Kidney (tissue), 14 donors: Measurements from ENCODE around the gene FLG2. TPM values are rescaled to one million over a fixed set of nuclear protein-coding genes. Genes with fewer than 3 reads are reported as not detected.
A peak's percentile ranks its signal among the peaks of the same experiment; 100 is the strongest.

Source experiments
- DNase-seq, 5 donors: peaks; one replicate each; pipeline ENCODE4 v3.0.0-alpha.2; 2013 to 2020
- FAIRE-seq: peaks from 2 replicates; lab custom pipeline; 2012; peaks lifted over from hg19 to GRCh38; lab: Jason Lieb, UNC
- H3K27ac ChIP-seq, 2 donors: one replicate each; pipeline ENCODE4 v1.7.0; 2013; ENCODE audit warnings: low read depth in 2 of 2, low read length in 2 of 2, inconsistent platforms in 1 of 2
- H3K27me3 ChIP-seq: one replicate; pipeline ENCODE4 v1.7.1; 2013; ENCODE audit warnings: low read length, inconsistent platforms; ENCODE audit not compliant: control insufficient read depth, insufficient read depth
- H3K36me3 ChIP-seq, 3 donors: one replicate each; pipeline versions ENCODE4 v1.7.0 to v1.7.1; 2013; ENCODE audit warnings: low read length in 3 of 3, control low read depth in 1 of 3, inconsistent platforms in 1 of 3; ENCODE audit not compliant: insufficient read depth in 3 of 3, control insufficient read depth in 2 of 3
- H3K4me1 ChIP-seq, 3 donors: one replicate each; pipeline versions ENCODE4 v1.7.0 to v1.7.1; 2013; ENCODE audit warnings: low read length in 3 of 3, inconsistent platforms in 1 of 3, low read depth in 1 of 3; ENCODE audit not compliant: control insufficient read depth in 2 of 3, insufficient read depth in 2 of 3
- H3K4me3 ChIP-seq, 3 donors: one replicate each; pipeline versions ENCODE4 v1.7.0 to v1.8.1; 2013; ENCODE audit warnings: low read length in 3 of 3, control low read depth in 1 of 3, inconsistent platforms in 1 of 3
- H3K9ac ChIP-seq, 3 donors: one replicate each; pipeline versions ENCODE4 v1.7.0 to v1.7.1; 2013; ENCODE audit warnings: low read length in 3 of 3, control low read depth in 1 of 3, inconsistent platforms in 1 of 3
- H3K9me3 ChIP-seq, 3 donors: one replicate each; pipeline versions ENCODE4 v1.7.0 to v1.7.1; 2013; ENCODE audit warnings: low read length in 3 of 3, control low read depth in 1 of 3, inconsistent platforms in 1 of 3; ENCODE audit not compliant: control insufficient read depth in 2 of 3, insufficient read depth in 1 of 3
- CTCF ChIP-seq: IDR thresholded peaks from 3 replicates; pipeline ENCODE4 v1.5.1; 2012; ENCODE audit warnings: mild to moderate bottlenecking, moderate library complexity, borderline replicate concordance; ENCODE audit not compliant: insufficient read depth; ENCODE audit errors: extremely low read depth
- intact Hi-C: fragments of 100-400 bp; cut with DNase I; formaldehyde crosslinking; loops from one replicate; pipeline ENCODE4 v1.11.1; 2022
- polyA plus RNA-seq: library from polyadenylated mRNA; stranded (reverse); fragments of 350-450 nt; fragmentation: Illumina TruSeq; extraction: RNeasy Lipid Tissue Mini Kit (QIAGEN cat#74804); gene quantifications from one replicate; pipeline ENCODE4 v1.2.3, GENCODE V29; 2014; ENCODE audit warnings: low read depth, low replicate concordance; ENCODE audit not compliant: insufficient read depth
- total RNA-seq: library from RNA; stranded (reverse); fragmentation: NEBNext Ultra II Directional; extraction: Animal tissue kit (Norgen Biotek cat#: 25700); gene quantifications from one replicate; pipeline ENCODE4 v1.2.1, GENCODE V29; 2021
- donor health status: control.
- donor health status: control.
- donor health status: control.
- donor health status: control.
- donor health status: control.
- donor health status: DM: yes; HTN: yes; CAD: no.
- donor health status: Normal renal cell carcinoma (clear cell type).

The FLG2 gene
- total and polyA plus RNA-seq, 2 donors from 2014 or later, result not detected

DNA sequence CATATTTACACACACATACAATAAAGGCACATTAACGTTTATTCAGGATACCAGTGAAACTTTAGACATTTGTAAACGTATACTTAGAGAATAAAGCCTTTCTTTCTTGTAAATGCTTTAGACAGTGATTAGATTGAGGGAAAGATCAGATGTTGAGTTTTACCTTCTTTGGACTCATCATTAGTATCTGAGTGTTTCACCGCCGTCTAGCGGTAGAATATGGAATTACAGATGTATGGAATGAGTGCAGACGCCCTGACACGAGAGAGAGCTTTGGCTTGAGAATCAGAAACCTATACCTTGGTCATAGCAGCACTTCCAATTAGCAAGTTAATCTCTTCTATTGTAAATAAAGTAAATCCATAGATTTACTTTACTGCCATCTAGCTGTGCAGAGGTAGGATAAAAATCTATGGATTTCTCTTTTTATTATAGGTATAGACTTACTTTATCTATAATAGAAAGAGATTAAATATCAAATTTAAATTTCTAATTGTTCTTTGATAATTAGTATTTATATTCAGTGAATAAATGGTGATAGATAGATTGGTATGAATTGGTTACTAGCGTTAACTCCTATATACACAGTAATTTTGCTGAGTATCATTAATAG, 12.6 kb downstream of the FLG2 start:
- Histone ChIP-seq H3K4me3 (no peak overlapping the region), H3K36me3 (no peaks in the 10 kb centered on the region), H3K4me1 (no peaks in the 10 kb centered on the region), H3K9ac (no peak overlapping the region), H3K9me3 (no peaks in the 10 kb centered on the region), H3K27me3 (no peaks in the 10 kb centered on the region), H3K27ac (no peak overlapping the region)
- peak; percentile 55 for FAIRE-seq
- DNase-seq, result peak in 3 of 5 donors; percentile 34 to 84 (median 75)
- intact Hi-C loops, result no loop called here
- peak; percentile 80 for TF ChIP-seq CTCF

DNA sequence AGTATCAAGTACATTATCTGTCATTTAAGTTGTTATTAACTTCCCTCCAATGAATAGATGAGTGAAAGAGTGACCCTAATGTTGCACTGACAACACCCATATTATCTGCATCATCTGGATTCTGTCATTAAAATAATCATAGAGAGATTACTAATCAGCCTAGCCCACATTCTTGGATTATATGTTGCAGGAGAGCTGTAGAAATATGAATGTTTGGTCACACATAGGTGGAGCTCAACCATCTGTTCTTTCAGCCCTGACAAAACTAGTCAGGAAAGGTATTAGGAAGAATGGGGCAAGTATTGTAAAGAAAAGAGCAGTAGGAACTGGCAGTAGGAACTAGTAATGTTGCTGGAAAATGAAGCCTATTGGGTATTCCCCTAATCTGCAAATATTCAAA, 15.4 kb downstream of the FLG2 start:
- no peaks in the 10 kb centered on the region for H3K9me3 ChIP-seq
- DNase-seq, result no peak
- H3K9ac ChIP-seq, result no peak overlapping the region
- H3K4me1 ChIP-seq, result no peaks in the 10 kb centered on the region
- no peak for FAIRE-seq
- no peak overlapping the region for H3K4me3 ChIP-seq
- TF ChIP-seq CTCF, result no peak
- no peaks in the 10 kb centered on the region for H3K36me3 ChIP-seq
- no peak overlapping the region for H3K27ac ChIP-seq
- H3K27me3 ChIP-seq, result no peaks in the 10 kb centered on the region
- intact Hi-C loops, result no loop called here

GRCh38 chr1:152343006-152343405, 16.8 kb downstream of the FLG2 start:
- no peaks in the 10 kb centered on the region for H3K4me1 ChIP-seq
- no peak for TF ChIP-seq CTCF
- H3K27me3 ChIP-seq, result no peaks in the 10 kb centered on the region
- H3K4me3 ChIP-seq, result no peak overlapping the region
- DNase-seq (peak in 1 of 5 donors; percentile 16), FAIRE-seq (no peak)
- H3K9me3 ChIP-seq, result no peaks in the 10 kb centered on the region
- H3K27ac ChIP-seq, result no peak overlapping the region
- intact Hi-C loops, result no loop called here
- no peaks in the 10 kb centered on the region for H3K36me3 ChIP-seq
- no peak overlapping the region for H3K9ac ChIP-seq

GRCh38 chr1:152335399-152335798, 24.4 kb downstream of the FLG2 start:
- Histone ChIP-seq H3K9me3 (no peaks in the 10 kb centered on the region), H3K27ac (no peak overlapping the region), H3K36me3 (no peaks in the 10 kb centered on the region), H3K27me3 (no peaks in the 10 kb centered on the region), H3K9ac (no peak overlapping the region), H3K4me1 (no peaks in the 10 kb centered on the region), H3K4me3 (no peak overlapping the region)
- DNase-seq, result no peak
- TF ChIP-seq CTCF, result no peak
- intact Hi-C loops, result no loop called here
- FAIRE-seq, result no peak
